HEK293 (cell line): ENCODE measurements around the gene PPFIA1.

Experiments used
- CTCF ChIP-seq: fragments of 450-650 bp; formaldehyde crosslinking; IDR thresholded peaks from 2 replicates; pipeline ENCODE4 v1.5.1; 2016; ENCODE audit warnings: missing biosample characterization, missing genetic modification characterization
- MZF1 ChIP-seq: fragments of 450-650 bp; formaldehyde crosslinking; IDR thresholded peaks from 2 replicates; pipeline ENCODE4 v1.5.1; 2017; ENCODE audit warnings: missing biosample characterization, missing genetic modification characterization, borderline replicate concordance
- SETDB1 ChIP-seq: IDR thresholded peaks from one replicate; pipeline ENCODE4 v1.6.1; 2017; ENCODE audit warnings: mild to moderate bottlenecking, low read length, moderate library complexity, mixed read lengths; ENCODE audit not compliant: insufficient read length
- ZFP41 ChIP-seq: fragments of 450-650 bp; formaldehyde crosslinking; IDR thresholded peaks from 2 replicates; pipeline ENCODE4 v1.5.1; 2016; ENCODE audit warnings: missing biosample characterization, missing genetic modification characterization, borderline replicate concordance
- ZNF221 ChIP-seq: fragments of 450-650 bp; formaldehyde crosslinking; IDR thresholded peaks from 2 replicates; pipeline ENCODE4 v1.5.1; 2017; ENCODE audit warnings: missing biosample characterization, missing genetic modification characterization, borderline replicate concordance
- ZNF266 ChIP-seq: fragments of 450-650 bp; formaldehyde crosslinking; IDR thresholded peaks from 2 replicates; pipeline ENCODE4 v1.5.1; 2016; ENCODE audit warnings: missing biosample characterization, missing genetic modification characterization, low read depth
- ZNF274 ChIP-seq, 2 experiments: fragments of 200-500 bp in 1 of 2; fragments of 450-650 bp in 1 of 2; sonication (Bioruptor generic) in 1 of 2; formaldehyde crosslinking in 1 of 2; IDR thresholded peaks; 2 replicates each; pipeline versions ENCODE4 v1.5.1 to v1.6.1; 2014 to 2016; ENCODE audit warnings: borderline replicate concordance in 1 of 2, inconsistent platforms in 1 of 2, low read length in 1 of 2, missing biosample characterization in 1 of 2, missing genetic modification characterization in 1 of 2
- ZNF280C ChIP-seq: fragments of 450-650 bp; formaldehyde crosslinking; IDR thresholded peaks from 2 replicates; pipeline ENCODE4 v1.5.1; 2016; ENCODE audit warnings: missing biosample characterization, missing genetic modification characterization

- TF ChIP-seq SETDB1 (no peak), ZNF274 (IDR thresholded peaks at IDR 0.05; ENCODE audit: low read length) (no peak), ZNF274 (tag by site-specific recombination; IDR thresholded peaks at IDR 0.05; ENCODE audit: borderline replicate concordance) (no peak), CTCF (peak; percentile 46; the same call in 1 of the 2 replicates), ZNF280C (tag by site-specific recombination) (no peak), MZF1 (tag by site-specific recombination) (no peak), ZNF221 (tag by site-specific recombination) (no peak), ZNF266 (tag by site-specific recombination) (no peak), ZFP41 (tag by site-specific recombination) (no peak)
These were observed at the start of gene PPFIA1 for GRCh38 chr11:70270104-70270876.
